Tibial nerve (tissue), 4 donors: Measurements from ENCODE around the gene INIP. TPM values are rescaled to one million over a fixed set of nuclear protein-coding genes. Genes with fewer than 3 reads are reported as not detected.

Source experiments
- DNase-seq, 2 donors: peaks; one replicate each; pipeline ENCODE4 v3.0.0-alpha.2; 2019; ENCODE audit warnings: low spot score in 2 of 2
- H3K27ac ChIP-seq, 4 donors: fragments of 200-600 bp; sonication (generic) in 3 of 4; one replicate each; pipeline ENCODE4 v1.5.1; 2017 to 2019; ENCODE audit warnings: mild to moderate bottlenecking in 1 of 4
- H3K27me3 ChIP-seq, 2 donors: fragments of 200-600 bp; sonication (generic) in 1 of 2; one replicate each; pipeline versions ENCODE4 v1.5.1 to v1.6.0; 2017 to 2019
- H3K36me3 ChIP-seq, 3 donors: fragments of 200-600 bp; sonication (generic); one replicate each; pipeline ENCODE4 v1.5.1; 2018 to 2019
- H3K4me1 ChIP-seq, 4 donors: fragments of 200-600 bp; sonication (generic) in 3 of 4; one replicate each; pipeline ENCODE4 v1.5.1; 2017 to 2019
- H3K4me3 ChIP-seq, 4 donors: fragments of 200-600 bp; sonication (generic) in 3 of 4; one replicate each; pipeline ENCODE4 v1.5.1; 2017 to 2019; ENCODE audit warnings: mild to moderate bottlenecking in 1 of 4, moderate library complexity in 1 of 4
- H3K9me3 ChIP-seq, 4 donors: fragments of 200-600 bp; sonication (generic) in 3 of 4; one replicate each; pipeline ENCODE4 v1.5.1; 2017 to 2019
- CTCF ChIP-seq, 5 experiments: fragments of 200-600 bp in 3 of 5; fragments of 450-650 bp in 2 of 5; sonication (generic) in 3 of 5; IDR thresholded peaks; one replicate each; pipeline ENCODE4 v1.5.1; 2016 to 2019; ENCODE audit warnings: antibody characterized with exemption in 5 of 5, mild to moderate bottlenecking in 3 of 5, moderate library complexity in 2 of 5
- EP300 ChIP-seq, 2 donors: sonication (generic); formaldehyde crosslinking; IDR thresholded peaks; one replicate each; pipeline ENCODE4 v1.6.1; 2017; ENCODE audit warnings: antibody characterized with exemption in 2 of 2, mild to moderate bottlenecking in 1 of 2
- POLR2A ChIP-seq, 2 donors: fragments of 450-650 bp; IDR thresholded peaks; one replicate each; pipeline ENCODE4 v1.6.1; 2017; ENCODE audit warnings: antibody characterized with exemption in 2 of 2, mild to moderate bottlenecking in 2 of 2, moderate library complexity in 2 of 2
- WGBS, 2 donors: methylation state at CpG; one replicate each; pipeline ENCODE4 v1.1.5; 2018; 5-methylcytosine and 5-hydroxymethylcytosine counted together
- total RNA-seq, 4 donors: library from RNA; depleted of rRNA; stranded (reverse); fragments of >200 nt; gene quantifications; one replicate each; pipeline ENCODE4 v1.1.0, GENCODE V29; 2016

Gene INIP
- total RNA-seq, 4 donors from 2014 or later: 18.4 to 28.5 (median 24.9) TPM

GRCh38 chr9:112719241-112719691 is 1.3 kb upstream of the INIP start:
- TF ChIP-seq EP300 (IDR thresholded peaks at IDR 0.05): no peak
- TF ChIP-seq POLR2A (IDR thresholded peaks at IDR 0.05): no peak
- no peak for TF ChIP-seq CTCF (IDR thresholded peaks at IDR 0.05)
- peak overlapping the region in 3 of 4 donors; percentile 30 to 95 (median 59) for H3K27ac ChIP-seq
- H3K36me3 ChIP-seq: peaks cover 0 to 3% (median 0%) of the 10 kb centered on the region in 3 donors
- no peak for DNase-seq
- H3K4me3 ChIP-seq: no peak overlapping the region
- H3K27me3 ChIP-seq: no peaks in the 10 kb centered on the region
- H3K4me1 ChIP-seq: peaks cover 0 to 20% (median 11%) of the 10 kb centered on the region in 4 donors
- no peaks in the 10 kb centered on the region for H3K9me3 ChIP-seq
- 58 to 82% methylated on average over 1 of the region's 1 CpG for WGBS, 2 donors

- H3K4me1 ChIP-seq: peaks cover 0 to 16% (median 11%) of the 10 kb centered on the region in 4 donors
- no peak for DNase-seq
- no peak overlapping the region for H3K27ac ChIP-seq
- H3K4me3 ChIP-seq: no peak overlapping the region
- 94 to 96% methylated on average over 3 of the region's 3 CpGs for WGBS, 2 donors
- no peak for TF ChIP-seq CTCF (IDR thresholded peaks at IDR 0.05)
- no peak for TF ChIP-seq POLR2A (IDR thresholded peaks at IDR 0.05)
- TF ChIP-seq EP300 (IDR thresholded peaks at IDR 0.05): no peak
- H3K9me3 ChIP-seq: peaks cover 0 to 10% (median 4%) of the 10 kb centered on the region in 4 donors
- no peaks in the 10 kb centered on the region for H3K27me3 ChIP-seq
- peaks cover 0 to 28% (median 0%) of the 10 kb centered on the region in 3 donors for H3K36me3 ChIP-seq
Measured at GRCh38 chr9:112712678-112713077, 5.2 kb downstream of the INIP start.

- peaks cover 0 to 28% (median 0%) of the 10 kb centered on the region in 3 donors for H3K36me3 ChIP-seq
- peaks cover 0 to 14% (median 0%) of the 10 kb centered on the region in 4 donors for H3K4me1 ChIP-seq
- no peaks in the 10 kb centered on the region for H3K27me3 ChIP-seq
- DNase-seq: no peak
- H3K9me3 ChIP-seq: peaks cover 0 to 10% (median 4%) of the 10 kb centered on the region in 4 donors
- H3K27ac ChIP-seq: peak overlapping the region in 2 of 4 donors; percentile 27 to 53
- WGBS, 2 donors: 58 to 63% methylated on average over 7 of the region's 7 CpGs
- H3K4me3 ChIP-seq: no peak overlapping the region
- TF ChIP-seq CTCF (IDR thresholded peaks at IDR 0.05) (peak; percentile 14 to 49 (median 37)), POLR2A (IDR thresholded peaks at IDR 0.05) (no peak)
Measured at GRCh38 chr9:112711050-112711689, 6.7 kb downstream of the INIP start.

- Histone ChIP-seq H3K4me1 (peaks cover 0 to 22% (median 0%) of the 10 kb centered on the region in 4 donors), H3K36me3 (peaks cover 0 to 15% (median 0%) of the 10 kb centered on the region in 3 donors), H3K27ac (peak overlapping the region in 1 of 4 donors; percentile 10), H3K9me3 (no peaks in the 10 kb centered on the region), H3K27me3 (no peaks in the 10 kb centered on the region), H3K4me3 (no peak overlapping the region)
- DNase-seq: no peak
- TF ChIP-seq POLR2A (IDR thresholded peaks at IDR 0.05) (no peak), CTCF (IDR thresholded peaks at IDR 0.05) (peak in 2 of 5 experiments; percentile 6 to 18), EP300 (IDR thresholded peaks at IDR 0.05) (no peak)
- 52 to 53% methylated on average over 6 of the region's 6 CpGs for WGBS, 2 donors
Measured at GRCh38 chr9:112705768-112706427, 12.0 kb downstream of the INIP start.

- peaks cover 0 to 22% (median 0%) of the 10 kb centered on the region in 4 donors for H3K4me1 ChIP-seq
- no peak overlapping the region for H3K4me3 ChIP-seq
- no peak overlapping the region for H3K27ac ChIP-seq
- DNase-seq: no peak
- TF ChIP-seq CTCF (IDR thresholded peaks at IDR 0.05): no peak
- no peak for TF ChIP-seq POLR2A (IDR thresholded peaks at IDR 0.05)
- TF ChIP-seq EP300 (IDR thresholded peaks at IDR 0.05): no peak
- no peaks in the 10 kb centered on the region for H3K9me3 ChIP-seq
- H3K27me3 ChIP-seq: no peaks in the 10 kb centered on the region
- 90 to 95% methylated on average over 2 of the region's 2 CpGs for WGBS, 2 donors
- peaks cover 0 to 24% (median 0%) of the 10 kb centered on the region in 3 donors for H3K36me3 ChIP-seq
Measured at GRCh38 chr9:112703304-112703703, 14.6 kb downstream of the INIP start.
